ENCODE measurements around the gene CASP3. TPM values are rescaled to one million over a fixed set of nuclear protein-coding genes. Genes with fewer than 3 reads are reported as not detected.

CASP3 gene
- 10 to 100 TPM; 13.8 to 49.7 (median 20.5) TPM for total RNA-seq
- 10 to 100 TPM; 16.1 to 46.6 (median 39.8) TPM for polyA plus RNA-seq
- long read RNA-seq, donor 1, transcript CASP3-201 (8 exons, 2,673 nt) = minor isoform, 9 of 38 reads
- long read RNA-seq, donor 1, transcript CASP3-206 (7 exons, 2,540 nt) = major isoform, 25 of 38 reads
- long read RNA-seq, donor 1, partial matches to known transcripts = 0 of 38 reads
- long read RNA-seq, donor 1, other reads (novel, unspliced or antisense) = 3 of 38 reads
- long read RNA-seq, donor 2, transcript CASP3-201 (8 exons, 2,673 nt) = major isoform, 22 of 30 reads
- long read RNA-seq, donor 2, transcript CASP3-206 (7 exons, 2,540 nt) = minor isoform, 6 of 30 reads
- long read RNA-seq, donor 2, partial matches to known transcripts = 0 of 30 reads
- long read RNA-seq, donor 2, other reads (novel, unspliced or antisense) = 2 of 30 reads

DNA sequence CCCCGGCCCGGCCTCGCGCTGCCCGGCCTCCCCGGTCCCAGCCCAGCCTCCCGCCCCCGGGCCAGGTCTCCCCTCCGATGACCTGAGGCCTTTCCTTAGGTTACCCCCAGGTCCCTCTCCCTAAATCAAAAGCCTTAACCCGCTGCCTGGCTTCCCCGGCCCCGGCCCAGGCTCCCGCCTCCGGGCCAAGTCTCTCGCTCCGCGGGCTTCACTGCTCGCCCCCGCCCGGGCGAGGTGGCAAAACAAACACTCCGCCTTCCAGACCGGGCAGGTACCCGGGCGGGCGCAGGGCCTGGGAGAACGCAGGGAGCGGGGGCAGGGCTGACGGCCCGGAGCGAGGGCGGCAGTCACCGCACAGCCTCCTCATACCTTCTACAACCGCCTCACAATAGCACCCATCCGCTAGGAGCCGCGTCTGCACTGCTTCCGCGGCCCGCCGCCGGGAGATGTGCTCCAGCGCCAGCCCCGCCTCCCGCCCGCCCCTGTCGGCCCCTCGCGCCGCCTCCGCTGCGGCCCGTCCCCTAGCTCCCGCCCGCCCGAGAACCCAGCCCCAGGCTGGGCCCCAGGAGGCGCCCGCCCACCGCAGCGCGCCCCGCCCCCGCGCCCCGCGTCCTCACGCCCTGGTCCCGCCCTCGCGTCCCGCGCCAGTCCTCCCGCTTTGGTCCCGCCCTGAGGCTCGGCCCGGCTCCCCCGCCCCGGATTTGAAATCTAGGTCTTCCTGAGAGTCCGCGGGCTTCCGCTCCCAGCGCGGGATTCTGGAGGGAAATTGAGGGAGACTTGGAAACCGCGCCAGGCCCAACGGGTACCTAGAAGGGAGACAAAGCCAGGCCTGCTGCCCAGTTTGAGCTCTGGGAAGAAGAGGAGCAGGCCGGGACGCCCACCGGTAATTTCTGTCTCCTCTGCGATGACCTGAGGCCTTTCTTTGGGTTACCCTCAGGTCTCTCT lies at the start of gene CASP3, which contains the start of gene PRIMPOL:
CASP3 (minus strand) TSS at position 422 of the 945 bp plus-strand sequence. CDS start 10,994 bp downstream, outside the sequence.
PRIMPOL (plus strand) TSS at position 713 of the 945 bp plus-strand sequence. CDS start 7,403 bp downstream, outside the sequence.
- peak within 1 kb of the TSS; percentile 91 for H3K4me3 ChIP-seq
- H3K4me1 ChIP-seq = peaks cover 53% of the 10 kb centered on the region
- H3K27ac ChIP-seq = peak within 1 kb of the TSS; percentile 99
- H3K27me3 ChIP-seq (ENCODE audit: insufficient read depth in 3 of 3, low read length in 2 of 3) = no peaks in the 10 kb centered on the region
- TF ChIP-seq, protein P1, sequence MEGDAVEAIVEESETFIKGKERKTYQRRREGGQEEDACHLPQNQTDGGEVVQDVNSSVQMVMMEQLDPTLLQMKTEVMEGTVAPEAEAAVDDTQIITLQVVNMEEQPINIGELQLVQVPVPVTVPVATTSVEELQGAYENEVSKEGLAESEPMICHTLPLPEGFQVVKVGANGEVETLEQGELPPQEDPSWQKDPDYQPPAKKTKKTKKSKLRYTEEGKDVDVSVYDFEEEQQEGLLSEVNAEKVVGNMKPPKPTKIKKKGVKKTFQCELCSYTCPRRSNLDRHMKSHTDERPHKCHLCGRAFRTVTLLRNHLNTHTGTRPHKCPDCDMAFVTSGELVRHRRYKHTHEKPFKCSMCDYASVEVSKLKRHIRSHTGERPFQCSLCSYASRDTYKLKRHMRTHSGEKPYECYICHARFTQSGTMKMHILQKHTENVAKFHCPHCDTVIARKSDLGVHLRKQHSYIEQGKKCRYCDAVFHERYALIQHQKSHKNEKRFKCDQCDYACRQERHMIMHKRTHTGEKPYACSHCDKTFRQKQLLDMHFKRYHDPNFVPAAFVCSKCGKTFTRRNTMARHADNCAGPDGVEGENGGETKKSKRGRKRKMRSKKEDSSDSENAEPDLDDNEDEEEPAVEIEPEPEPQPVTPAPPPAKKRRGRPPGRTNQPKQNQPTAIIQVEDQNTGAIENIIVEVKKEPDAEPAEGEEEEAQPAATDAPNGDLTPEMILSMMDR (IDR thresholded peaks at IDR 0.05) = peak; percentile 29
- intact Hi-C loops (cut with DNase I) = loop anchor here (5.0 to 10.0 kb wide), 6 partner anchors 83 to 384 kb away; partner anchors contain the start of genes ACSL1 (in 2 of the 2), CENPU (in 1 of the 2) and IRF2 (in 1 of the 2)
- no peaks in the 10 kb centered on the region for H3K9me3 ChIP-seq
- ATAC-seq = peak; percentile 92 to 95 (median 94)
- WGBS, 3 donors = 1% methylated on average over 64 to 90 of the region's 90 CpGs
- H3K36me3 ChIP-seq (ENCODE audit: insufficient read depth in 1 of 2, low read depth in 1 of 2) = peaks cover 0 to 26% of the 10 kb centered on the region in 2 donors
- peak; percentile 98 to 99 for DNase-seq

DNA sequence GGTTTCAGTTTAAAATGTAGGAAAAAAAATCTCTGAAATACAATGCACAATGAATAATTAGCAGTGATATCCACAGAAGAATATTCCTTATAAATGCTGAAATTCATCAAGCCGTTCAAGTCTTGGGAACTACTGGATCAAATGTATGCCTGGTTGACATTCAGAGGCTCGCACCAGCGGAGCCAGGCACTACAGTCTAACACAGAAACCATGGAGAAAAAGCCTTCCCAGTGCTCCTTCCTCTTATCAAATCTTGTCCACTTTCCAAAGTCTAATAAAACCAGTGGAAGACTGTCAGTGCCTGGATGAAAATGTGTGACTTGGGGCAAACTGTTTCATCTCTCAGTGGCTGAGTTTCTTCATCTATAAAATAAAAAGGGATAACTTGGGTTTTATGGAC lies 48.7 kb upstream of the CASP3 start:
- DNase-seq (no peak), ATAC-seq (no peak)
- 89 to 99% (median 95%) methylated on average over 3 of the region's 3 CpGs for WGBS, 3 donors
- TF ChIP-seq, protein P1 (IDR thresholded peaks at IDR 0.05) = no peak
- Histone ChIP-seq H3K27ac (no peak overlapping the region), H3K4me1 (no peaks in the 10 kb centered on the region), H3K27me3 (ENCODE audit: insufficient read depth in 3 of 3, low read length in 2 of 3) (no peaks in the 10 kb centered on the region), H3K9me3 (no peaks in the 10 kb centered on the region), H3K4me3 (no peak overlapping the region), H3K36me3 (ENCODE audit: insufficient read depth in 1 of 2, low read depth in 1 of 2) (peaks cover 4 to 35% of the 10 kb centered on the region in 2 donors)
- intact Hi-C loops (cut with DNase I) = no loop called here

DNA sequence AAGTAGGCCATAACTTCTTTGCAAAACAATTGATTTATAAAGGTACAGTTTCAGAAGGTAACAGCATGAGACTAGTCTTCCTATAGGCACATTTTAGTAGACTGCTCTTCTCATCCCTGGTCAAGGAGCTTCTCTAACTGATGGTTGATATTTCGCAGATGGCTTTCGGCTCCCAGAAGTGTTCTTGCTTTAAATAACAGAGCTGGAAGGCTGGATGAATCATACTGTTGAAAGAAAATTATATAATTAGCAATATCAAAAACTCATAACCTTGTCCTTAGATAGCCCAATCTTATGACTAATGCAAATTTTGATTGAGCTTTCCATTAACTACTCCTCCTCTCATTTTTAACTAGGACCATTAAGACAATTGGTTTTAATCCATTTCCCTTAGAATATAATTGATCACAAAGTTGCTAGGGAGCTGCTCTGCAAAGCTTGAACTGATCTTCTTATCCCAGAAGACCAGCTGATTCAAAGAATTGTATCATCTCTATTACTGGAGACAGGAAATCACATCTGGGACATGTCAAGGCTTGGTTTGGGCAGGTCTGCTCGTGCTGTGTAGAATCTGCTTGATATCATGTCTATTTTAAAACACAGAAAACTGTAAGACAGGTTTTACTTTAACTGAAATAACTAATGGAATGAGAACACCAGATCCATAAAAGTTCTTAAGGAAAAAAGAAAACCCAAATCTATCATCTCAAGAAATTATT lies 46.1 kb upstream of the CASP3 start:
- no peaks in the 10 kb centered on the region for H3K4me1 ChIP-seq
- no peak overlapping the region for H3K27ac ChIP-seq
- DNase-seq = no peak
- TF ChIP-seq, protein P1 (IDR thresholded peaks at IDR 0.05) = no peak
- WGBS, 3 donors = 70 to 86% (median 75%) methylated on average over 3 of the region's 3 CpGs
- no peaks in the 10 kb centered on the region for H3K9me3 ChIP-seq
- intact Hi-C loops (cut with DNase I) = no loop called here
- H3K4me3 ChIP-seq = no peak overlapping the region
- peak in 1 of 4 donors; percentile 66 for ATAC-seq
- H3K27me3 ChIP-seq (ENCODE audit: insufficient read depth in 3 of 3, low read length in 2 of 3) = no peaks in the 10 kb centered on the region
- H3K36me3 ChIP-seq (ENCODE audit: insufficient read depth in 1 of 2, low read depth in 1 of 2) = peaks cover 4 to 51% of the 10 kb centered on the region in 2 donors

DNA sequence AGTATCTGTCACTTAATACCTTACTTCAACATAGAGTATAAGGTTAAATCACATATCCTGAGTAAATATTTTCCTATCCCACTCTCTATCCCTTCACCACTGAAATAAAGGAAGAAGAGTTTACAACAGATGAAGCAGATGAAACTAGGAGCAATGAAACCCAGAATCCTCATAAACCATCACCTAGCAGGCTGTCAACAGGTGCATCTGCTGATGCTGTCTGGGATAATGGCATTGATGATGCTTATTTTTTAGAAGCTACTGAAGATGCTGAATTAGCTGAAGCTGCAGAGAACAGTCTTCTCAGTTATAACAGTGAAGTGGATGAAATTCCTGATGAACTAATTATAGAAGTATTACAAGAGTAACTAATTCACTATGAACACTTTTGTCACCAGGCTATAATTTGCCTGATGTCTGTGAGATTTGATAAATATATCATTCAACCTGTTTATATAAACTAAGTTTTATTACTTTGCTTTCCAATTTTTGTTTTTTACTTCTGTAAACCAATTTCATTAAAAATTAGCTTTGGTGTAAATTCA lies 45.2 kb upstream of the CASP3 start:
- Histone ChIP-seq H3K9me3 (no peaks in the 10 kb centered on the region), H3K36me3 (ENCODE audit: insufficient read depth in 1 of 2, low read depth in 1 of 2) (peaks cover 4 to 51% of the 10 kb centered on the region in 2 donors), H3K27me3 (ENCODE audit: insufficient read depth in 3 of 3, low read length in 2 of 3) (no peaks in the 10 kb centered on the region), H3K27ac (no peak overlapping the region), H3K4me1 (no peaks in the 10 kb centered on the region), H3K4me3 (no peak overlapping the region)
- TF ChIP-seq, protein P1 (IDR thresholded peaks at IDR 0.05) = no peak
- DNase-seq = no peak
- no peak for ATAC-seq
- intact Hi-C loops (cut with DNase I) = no loop called here
